Naive thymus-derived CD8-positive, alpha-beta T cell (primary cell): ENCODE results near the gene CCNQ. TPM values are rescaled to one million over a fixed set of nuclear protein-coding genes. Genes with fewer than 3 reads are reported as not detected.

Experiments used
- ATAC-seq, 2 donors: fragments of 150-1000 bp; cut with Tn5 transposase in 1 of 2; sonication (Bioruptor Pico), chemical (Tn5 transposase) in 1 of 2; 1 replicate in 1 of 2; 2 replicates in 1 of 2; pipeline ENCODE4 v1.10.0; 2021; ENCODE audit warnings: mild to moderate bottlenecking in 2 of 2, moderate library complexity in 2 of 2
- POLR2A ChIA-PET: fragments of 350-600 bp; sonication (Branson Sonifier 250); formaldehyde crosslinking; loops from one replicate; lab custom pipeline; 2021; ENCODE audit warnings: antibody characterized with exemption; lab: Charles Lee
- DNase-seq, 10 donors: peaks; one replicate each; pipeline versions ENCODE4 v3.0.0 to v3.0.0-alpha.2; 2020 to 2022
- H3K27ac Mint-ChIP-seq, 10 donors: one replicate each; pipeline ENCODE4 v1.8.0; 2020 to 2022; ENCODE audit warnings: mild to moderate bottlenecking in 10 of 10, mixed read lengths in 10 of 10, moderate library complexity in 4 of 10, inconsistent platforms in 1 of 10
- H3K27me3 Mint-ChIP-seq, 5 donors: one replicate each; pipeline ENCODE4 v1.8.0; 2021 to 2022; ENCODE audit warnings: mixed read lengths in 5 of 5
- H3K36me3 Mint-ChIP-seq, 3 donors: one replicate each; pipeline ENCODE4 v1.8.0; 2020 to 2022; ENCODE audit warnings: mixed read lengths in 3 of 3, mild to moderate bottlenecking in 2 of 3, inconsistent platforms in 1 of 3
- H3K4me1 Mint-ChIP-seq, 4 donors: one replicate each; pipeline ENCODE4 v1.8.0; 2021 to 2022; ENCODE audit warnings: mixed read lengths in 4 of 4
- H3K4me3 Mint-ChIP-seq, 10 donors: one replicate each; pipeline ENCODE4 v1.8.0; 2020 to 2022; ENCODE audit warnings: mild to moderate bottlenecking in 10 of 10, mixed read lengths in 10 of 10, moderate library complexity in 6 of 10, inconsistent platforms in 1 of 10
- H3K9me3 Mint-ChIP-seq, 9 donors: one replicate each; pipeline ENCODE4 v1.8.0; 2020 to 2022; ENCODE audit warnings: mixed read lengths in 9 of 9, mild to moderate bottlenecking in 3 of 9, inconsistent platforms in 1 of 9, moderate library complexity in 1 of 9
- polyA plus RNA-seq, 3 donors: library from polyadenylated mRNA; unstranded; fragments of 300-500 nt; fragmentation: Illumina TruSeq; gene quantifications; one replicate each; pipeline ENCODE4 v1.2.3, GENCODE V29; 2021
- total RNA-seq, 8 experiments: library from RNA in 2 of 8; stranded (reverse) in 2 of 8; gene quantifications; one replicate each; pipeline ENCODE4 v1.2.3 and lab custom pipeline; 2021 to 2026

CCNQ gene
- total and polyA plus RNA-seq, 5 experiments from 2014 or later: 25.3 to 37.6 (median 28.7) TPM

DNA sequence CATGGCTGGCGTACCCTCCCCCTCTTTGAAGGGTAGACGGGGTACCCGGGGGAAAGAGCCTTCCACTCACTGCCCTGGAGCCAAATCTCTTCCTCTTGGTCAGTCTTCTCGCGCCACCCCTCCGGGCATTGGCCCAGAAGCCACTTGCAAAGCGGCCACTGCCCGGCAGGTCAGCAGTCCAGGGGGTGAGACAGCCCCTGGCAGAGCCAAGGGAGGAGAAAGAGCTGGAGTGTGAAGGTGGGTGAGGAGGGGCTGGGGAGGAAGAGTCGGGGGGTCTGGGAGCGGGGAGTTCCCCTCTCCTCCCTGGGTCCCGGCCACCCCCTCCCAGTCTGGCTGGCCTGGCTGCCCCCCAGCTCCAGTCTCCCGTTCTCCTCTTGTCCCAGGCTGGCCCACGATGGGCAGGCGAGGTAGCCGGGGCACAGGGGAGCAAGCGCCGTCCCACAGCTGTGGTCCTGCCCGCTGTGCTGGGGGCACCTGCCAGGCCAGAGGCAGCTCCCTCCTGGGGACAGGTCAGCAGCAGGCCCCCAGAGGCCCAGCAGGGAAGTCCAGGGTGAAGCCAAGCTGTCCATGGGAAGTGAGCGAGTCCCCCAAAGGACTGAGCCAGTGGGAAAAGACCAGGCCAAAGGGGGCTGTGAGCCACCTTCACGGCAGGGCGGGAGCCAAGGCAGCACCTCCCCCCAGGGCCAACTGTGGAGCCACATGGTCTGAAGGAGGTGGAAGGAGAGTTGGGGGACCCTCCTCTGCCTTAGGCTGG lies 26.5 kb upstream of the CCNQ start:
- POLR2A ChIA-PET: no interaction called here
- ATAC-seq (no peak), DNase-seq (peak in 1 of 10 donors; percentile 6)
- Mint-ChIP-seq H3K27me3 (no peaks in the 10 kb centered on the region), H3K4me1 (no peaks in the 10 kb centered on the region), H3K36me3 (no peaks in the 10 kb centered on the region), H3K9me3 (peaks cover 0 to 5% (median 0%) of the 10 kb centered on the region in 9 donors), H3K4me3 (no peak overlapping the region), H3K27ac (no peak overlapping the region)

DNA sequence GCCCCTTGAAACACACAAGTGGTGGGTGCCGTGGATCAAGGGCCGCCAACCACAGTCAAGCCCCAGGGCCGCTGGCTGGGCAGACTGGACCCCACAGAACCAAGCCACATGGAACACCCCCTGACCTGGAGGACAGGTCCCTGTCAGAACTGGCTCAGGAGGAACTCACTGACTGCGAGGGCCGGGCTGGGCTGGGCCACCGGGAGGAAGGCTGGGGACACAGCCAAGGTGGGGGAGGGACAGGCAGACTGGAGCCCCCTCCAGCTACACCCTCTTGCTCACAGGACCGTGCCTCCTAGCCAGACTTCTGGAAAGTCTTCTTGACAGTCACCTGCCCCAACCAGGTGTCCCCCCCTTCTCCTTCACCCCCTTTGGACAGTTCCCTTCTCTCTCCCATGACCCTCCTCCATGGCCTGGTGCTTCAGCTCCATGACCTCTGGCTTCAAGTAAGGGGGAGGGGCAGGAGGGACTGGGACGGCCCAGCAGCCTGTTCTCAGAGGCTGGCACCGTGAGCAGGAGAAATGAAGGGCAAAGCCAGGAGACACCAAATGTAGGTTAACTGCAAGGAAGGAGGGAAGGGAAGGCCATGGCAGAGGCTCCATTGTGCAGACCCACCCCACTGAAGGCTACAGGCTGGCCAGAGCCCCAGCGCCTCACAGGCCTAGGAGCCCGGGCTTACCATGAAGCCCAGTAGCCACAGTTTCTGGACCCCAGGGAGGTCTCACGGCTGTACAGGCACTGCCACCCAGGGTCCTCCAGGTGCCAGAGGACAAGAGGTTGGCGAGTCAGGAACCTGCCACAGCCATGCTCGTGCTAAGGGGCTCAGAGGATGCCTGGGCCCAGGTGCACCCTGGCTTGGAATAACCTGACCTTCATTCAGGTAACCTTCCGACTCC lies 25.5 kb upstream of the CCNQ start:
- Mint-ChIP-seq H3K27ac (no peak overlapping the region), H3K4me3 (no peak overlapping the region), H3K36me3 (no peaks in the 10 kb centered on the region), H3K27me3 (no peaks in the 10 kb centered on the region), H3K4me1 (no peaks in the 10 kb centered on the region), H3K9me3 (peaks cover 0 to 3% (median 0%) of the 10 kb centered on the region in 9 donors)
- ATAC-seq (no peak), DNase-seq (peak in 1 of 10 donors; percentile 18)
- POLR2A ChIA-PET: no interaction called here

DNA sequence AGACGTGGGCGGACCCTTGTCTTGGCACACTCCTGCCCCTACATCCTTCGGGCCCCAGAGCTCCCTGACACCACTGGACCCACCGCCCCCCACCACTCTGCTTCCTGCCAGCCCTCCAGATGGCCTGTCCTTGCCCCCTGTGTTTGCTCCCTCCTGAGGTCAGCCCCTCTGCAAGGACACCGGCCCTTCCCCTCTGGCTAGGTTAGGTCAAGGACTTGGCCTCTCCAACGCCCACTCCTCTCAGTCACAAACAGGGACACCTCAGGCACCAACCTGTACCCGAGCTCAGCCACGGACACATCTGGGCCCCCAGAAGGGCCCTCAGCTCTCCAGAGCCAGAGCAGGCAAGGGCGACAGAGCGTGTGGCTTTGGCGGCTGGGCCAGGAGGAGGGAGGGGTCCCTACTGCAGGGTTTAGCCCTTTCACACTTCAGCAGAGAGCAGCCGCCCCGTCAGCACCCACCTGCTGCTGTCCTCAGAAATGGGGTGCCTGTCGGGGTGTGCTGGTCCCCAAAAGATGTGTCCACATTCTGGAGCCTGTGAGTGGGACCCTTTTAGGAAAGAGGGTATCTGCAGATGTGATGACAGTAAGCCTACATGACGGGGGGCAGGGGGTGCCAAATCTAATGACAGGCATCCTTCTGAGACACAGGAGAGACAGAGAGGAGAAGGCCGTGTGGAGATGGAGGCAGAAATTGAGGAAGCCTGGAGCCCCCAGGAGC lies 24.5 kb upstream of the CCNQ start:
- Mint-ChIP-seq H3K4me3 (no peak overlapping the region), H3K27me3 (no peaks in the 10 kb centered on the region), H3K9me3 (peaks cover 0 to 3% (median 0%) of the 10 kb centered on the region in 9 donors), H3K27ac (no peak overlapping the region), H3K36me3 (no peaks in the 10 kb centered on the region), H3K4me1 (no peaks in the 10 kb centered on the region)
- ATAC-seq (no peak), DNase-seq (peak in 1 of 10 donors; percentile 47)
- POLR2A ChIA-PET: interaction anchor here (0.6 kb wide), 1 partner anchor 10 kb away, joined by 3 read pairs; no protein-coding TSS in a partner anchor

DNA sequence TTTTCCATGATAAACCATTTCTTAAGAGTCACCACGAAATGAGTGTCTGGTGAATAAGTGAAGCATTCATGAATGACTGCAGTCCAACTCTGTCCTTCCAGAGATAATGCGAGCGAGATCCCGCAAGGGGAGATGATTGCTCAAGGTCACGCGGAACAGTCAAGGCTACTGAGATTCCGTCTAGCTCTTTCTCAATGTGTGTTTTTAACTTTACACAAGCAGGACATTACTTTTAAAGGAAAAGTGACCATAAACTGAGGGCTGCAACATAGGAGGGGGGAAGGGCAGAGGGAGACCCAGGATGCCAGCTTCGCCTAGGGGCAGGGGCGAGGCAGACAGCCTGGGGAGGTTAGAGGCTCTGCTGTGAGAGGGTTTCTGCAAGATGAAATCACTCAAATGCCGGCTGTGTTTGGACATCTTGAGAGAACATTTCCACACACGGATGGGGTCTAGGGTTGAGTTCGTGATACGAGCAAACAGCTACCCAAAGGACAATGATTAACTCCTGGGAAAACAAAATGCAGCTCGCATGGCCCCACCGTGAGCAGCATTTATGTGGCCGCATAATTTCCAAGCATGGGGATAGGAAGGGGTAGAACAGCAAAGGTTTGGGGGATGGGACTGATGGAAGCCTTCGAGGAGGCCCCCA lies 23.8 kb upstream of the CCNQ start:
- POLR2A ChIA-PET: interaction anchor here (0.6 kb wide), 1 partner anchor 11 kb away, joined by 3 read pairs; no protein-coding TSS in a partner anchor
- H3K9me3 Mint-ChIP-seq: peaks cover 0 to 3% (median 0%) of the 10 kb centered on the region in 9 donors
- ATAC-seq: no peak

DNA sequence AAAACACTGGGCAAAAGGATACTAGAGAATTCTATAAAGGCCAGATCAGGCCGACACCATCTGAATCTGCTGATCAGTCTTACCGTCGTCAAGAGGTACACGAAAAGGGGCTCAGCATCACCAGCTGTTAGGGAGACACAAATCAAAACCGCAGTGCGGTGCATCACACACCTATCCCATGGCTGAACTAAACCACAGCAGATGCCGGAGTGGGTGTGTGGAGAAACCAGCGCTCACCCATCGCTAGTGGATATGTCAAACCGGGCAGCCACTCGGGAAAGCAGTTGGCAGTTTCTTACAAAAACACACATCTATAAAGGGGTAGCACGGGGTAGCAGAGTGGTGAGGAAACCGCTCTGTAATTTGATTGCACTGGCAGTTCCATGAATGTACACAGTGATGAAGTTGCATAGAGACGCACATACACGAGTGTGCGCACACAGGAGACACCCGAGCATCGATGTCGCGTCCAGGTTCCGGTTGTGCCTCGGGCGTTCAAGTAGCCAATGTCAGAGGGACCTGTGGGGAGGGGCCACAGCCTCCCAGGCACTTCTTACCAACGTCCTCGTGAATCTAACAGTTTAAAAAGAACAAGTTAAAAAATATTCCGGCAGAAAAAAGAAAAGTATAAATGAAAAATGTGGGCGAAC lies 23.1 kb upstream of the CCNQ start:
- POLR2A ChIA-PET: no interaction called here
- DNase-seq (peak in 1 of 10 donors; percentile 6), ATAC-seq (no peak)
- Mint-ChIP-seq H3K27me3 (no peaks in the 10 kb centered on the region), H3K9me3 (peaks cover 0 to 1% (median 0%) of the 10 kb centered on the region in 9 donors), H3K27ac (no peak overlapping the region), H3K36me3 (no peaks in the 10 kb centered on the region), H3K4me3 (no peak overlapping the region), H3K4me1 (no peaks in the 10 kb centered on the region)

More for the DNA sequence above, 23.8 kb upstream of the CCNQ start:
- Mint-ChIP-seq H3K4me1 (no peaks in the 10 kb centered on the region), H3K36me3 (no peaks in the 10 kb centered on the region), H3K27ac (no peak overlapping the region), H3K27me3 (no peaks in the 10 kb centered on the region), H3K4me3 (no peak overlapping the region)
- no peak for DNase-seq

DNA sequence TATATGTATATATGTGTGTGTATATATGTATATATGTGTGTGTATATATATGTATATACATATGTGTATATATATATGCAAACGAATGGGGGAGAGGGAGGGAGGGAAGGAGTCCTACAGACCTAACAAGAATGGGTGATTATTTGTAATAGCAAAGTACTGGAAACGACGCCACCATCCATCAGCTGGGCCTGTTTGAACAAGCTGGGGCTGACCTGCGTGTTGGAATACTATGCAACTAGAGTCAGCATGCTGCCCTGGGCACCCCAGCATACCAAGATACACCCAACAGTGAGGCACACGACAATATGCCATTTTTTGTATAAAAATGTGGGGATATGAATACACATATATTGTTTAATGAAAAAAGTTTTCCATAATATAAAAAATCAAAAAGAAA lies 21.6 kb upstream of the CCNQ start:
- Mint-ChIP-seq H3K4me3 (no peak overlapping the region), H3K27ac (no peak overlapping the region), H3K36me3 (no peaks in the 10 kb centered on the region), H3K4me1 (no peaks in the 10 kb centered on the region), H3K9me3 (no peaks in the 10 kb centered on the region), H3K27me3 (no peaks in the 10 kb centered on the region)
- ATAC-seq (no peak), DNase-seq (no peak)
- POLR2A ChIA-PET: no interaction called here

GRCh38 chrX:153614818-153615217 lies 15.9 kb upstream of the CCNQ start:
- DNase-seq: peak in 2 of 10 donors; percentile 46 to 49

DNA sequence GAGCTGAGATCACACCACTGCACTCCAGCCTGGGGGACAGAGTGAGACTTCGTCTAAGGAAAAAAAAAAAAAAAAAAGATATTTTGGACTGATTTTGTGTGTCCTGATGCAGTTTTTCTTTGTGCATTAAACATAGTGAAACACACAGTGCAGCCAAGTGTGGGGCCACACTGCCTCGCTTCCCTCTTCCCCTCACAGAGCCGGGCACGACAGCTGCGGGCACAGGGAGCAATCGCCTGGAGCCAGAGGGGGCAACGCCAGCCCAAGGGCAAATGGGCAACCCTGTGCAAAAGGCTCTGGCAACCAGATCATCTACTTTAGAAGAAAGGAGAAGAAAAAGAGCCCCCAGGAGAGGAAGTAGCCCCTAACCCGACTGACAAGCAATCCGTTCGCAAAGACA lies 13.5 kb upstream of the CCNQ start:
- Mint-ChIP-seq H3K27ac (no peak overlapping the region), H3K9me3 (peaks cover 0 to 2% (median 0%) of the 10 kb centered on the region in 9 donors), H3K36me3 (no peaks in the 10 kb centered on the region)

More at GRCh38 chrX:153614818-153615217, 15.9 kb upstream of the CCNQ start:
- H3K27ac Mint-ChIP-seq: peak overlapping the region in 9 of 10 donors; percentile 43 to 89 (median 74)
- H3K9me3 Mint-ChIP-seq: peaks cover 0 to 2% (median 0%) of the 10 kb centered on the region in 9 donors
- POLR2A ChIA-PET: no interaction called here
- peaks cover 6 to 16% (median 10%) of the 10 kb centered on the region in 4 donors for H3K4me1 Mint-ChIP-seq
- H3K4me3 Mint-ChIP-seq: peak overlapping the region in 7 of 10 donors; percentile 0 to 60 (median 33)
- no peaks in the 10 kb centered on the region for H3K36me3 Mint-ChIP-seq
- peak in 1 of 2 donors; percentile 66 for ATAC-seq
- H3K27me3 Mint-ChIP-seq: no peaks in the 10 kb centered on the region

GRCh38 chrX:153611298-153612095 lies 12.6 kb upstream of the CCNQ start:
- Mint-ChIP-seq H3K9me3 (peaks cover 0 to 2% (median 0%) of the 10 kb centered on the region in 9 donors), H3K27me3 (no peaks in the 10 kb centered on the region), H3K4me3 (peak overlapping the region in 5 of 10 donors; percentile 19 to 86 (median 52)), H3K36me3 (no peaks in the 10 kb centered on the region), H3K27ac (peak overlapping the region in 3 of 10 donors; percentile 24 to 63 (median 56)), H3K4me1 (peaks cover 7 to 19% (median 14%) of the 10 kb centered on the region in 4 donors)
- no peak for ATAC-seq
- DNase-seq: no peak
- POLR2A ChIA-PET: no interaction called here

More for the DNA sequence above, 13.5 kb upstream of the CCNQ start:
- POLR2A ChIA-PET: no interaction called here
- peaks cover 7 to 19% (median 14%) of the 10 kb centered on the region in 4 donors for H3K4me1 Mint-ChIP-seq
- no peak for ATAC-seq
- no peak for DNase-seq
- H3K4me3 Mint-ChIP-seq: peak overlapping the region in 2 of 10 donors; percentile 50 to 58
- H3K27me3 Mint-ChIP-seq: no peaks in the 10 kb centered on the region

GRCh38 chrX:153610836-153611213 lies 11.9 kb upstream of the CCNQ start:
- DNase-seq: no peak
- Mint-ChIP-seq H3K4me1 (peaks cover 7 to 19% (median 14%) of the 10 kb centered on the region in 4 donors), H3K4me3 (peak overlapping the region; percentile 79 to 93 (median 86)), H3K36me3 (no peaks in the 10 kb centered on the region), H3K9me3 (peaks cover 0 to 2% (median 0%) of the 10 kb centered on the region in 9 donors), H3K27ac (peak overlapping the region in 7 of 10 donors; percentile 21 to 86 (median 60)), H3K27me3 (no peaks in the 10 kb centered on the region)
- POLR2A ChIA-PET: no interaction called here
- ATAC-seq: no peak
